H9 (cell line): ENCODE results near the gene TMEM14B. TPM values are rescaled to one million over a fixed set of nuclear protein-coding genes. Genes with fewer than 3 reads are reported as not detected.

ENCODE experiments used
- DNase-seq: peaks from one replicate; pipeline ENCODE4 v3.0.0-alpha.2; 2017
- H2AFZ ChIP-seq: one replicate; pipeline ENCODE4 v1.6.1; 2013; ENCODE audit warnings: mild to moderate bottlenecking, low read length, control low read depth, moderate library complexity
- H2AK5ac ChIP-seq: 2 replicates; pipeline ENCODE4 v1.6.1; 2013; ENCODE audit warnings: low read length, control low read depth, mixed read lengths; ENCODE audit not compliant: insufficient read length
- H2BK120ac ChIP-seq: one replicate; pipeline ENCODE4 v1.6.1; 2013; ENCODE audit warnings: low read depth, mild to moderate bottlenecking, low read length, control low read depth, inconsistent platforms; ENCODE audit not compliant: poor library complexity, severe bottlenecking
- H2BK12ac ChIP-seq: 2 replicates; pipeline ENCODE4 v1.6.1; 2013; ENCODE audit warnings: low read length, control low read depth, mixed read lengths, low read depth; ENCODE audit not compliant: insufficient read length
- H2BK15ac ChIP-seq: 2 replicates; pipeline ENCODE4 v1.6.1; 2013; ENCODE audit warnings: low read depth, low read length, control low read depth
- H2BK20ac ChIP-seq: one replicate; pipeline ENCODE4 v1.6.1; 2013; ENCODE audit warnings: low read depth, mild to moderate bottlenecking, low read length, control low read depth, inconsistent platforms; ENCODE audit not compliant: poor library complexity, severe bottlenecking
- H2BK5ac ChIP-seq: 2 replicates; pipeline ENCODE4 v1.6.1; 2013; ENCODE audit warnings: low read length, control low read depth, mixed read lengths; ENCODE audit not compliant: insufficient read length
- H3K14ac ChIP-seq: 2 replicates; pipeline ENCODE4 v1.6.1; 2013; ENCODE audit warnings: low read length, control low read depth; ENCODE audit not compliant: insufficient read depth
- H3K18ac ChIP-seq: 2 replicates; pipeline ENCODE4 v1.6.1; 2013; ENCODE audit warnings: low read depth, mild to moderate bottlenecking, mixed read lengths, low read length, control low read depth; ENCODE audit not compliant: insufficient read length
- H3K23ac ChIP-seq: 2 replicates; pipeline ENCODE4 v1.6.1; 2013; ENCODE audit warnings: low read length, control low read depth, mixed read lengths, low read depth; ENCODE audit not compliant: insufficient read length
- H3K23me2 ChIP-seq: 2 replicates; pipeline ENCODE4 v1.6.1; 2013; ENCODE audit warnings: low read depth, mild to moderate bottlenecking, mixed read lengths, low read length, control low read depth; ENCODE audit not compliant: insufficient read length, poor library complexity, severe bottlenecking
- H3K27ac ChIP-seq: 2 replicates; pipeline ENCODE4 v1.5.1; 2013; ENCODE audit warnings: low read length, control low read depth, mixed read lengths, low read depth; ENCODE audit not compliant: insufficient read length
- H3K27me3 ChIP-seq: 2 replicates; pipeline ENCODE4 v1.6.1; 2013; ENCODE audit warnings: low read length, control low read depth, inconsistent platforms; ENCODE audit not compliant: insufficient read depth
- H3K4ac ChIP-seq: 2 replicates; pipeline ENCODE4 v1.6.1; 2013; ENCODE audit warnings: low read depth, mild to moderate bottlenecking, control low read depth, inconsistent platforms, low read length, moderate library complexity
- H3K4me1 ChIP-seq: 2 replicates; pipeline ENCODE4 v1.6.1; 2013; ENCODE audit warnings: low read length, control low read depth, inconsistent platforms; ENCODE audit not compliant: insufficient read depth
- H3K4me2 ChIP-seq: 2 replicates; pipeline ENCODE4 v1.6.1; 2013; ENCODE audit warnings: low read length, control low read depth, mixed read lengths; ENCODE audit not compliant: insufficient read length, insufficient read depth
- H3K56ac ChIP-seq: 2 replicates; pipeline ENCODE4 v1.6.1; 2013; ENCODE audit warnings: low read depth, mild to moderate bottlenecking, mixed read lengths, low read length, control low read depth; ENCODE audit not compliant: insufficient read length
- H3K79me1 ChIP-seq: 2 replicates; pipeline ENCODE4 v1.6.1; 2013; ENCODE audit warnings: low read depth, mild to moderate bottlenecking, moderate library complexity, low read length, control low read depth, inconsistent platforms; ENCODE audit not compliant: insufficient read depth, poor library complexity, severe bottlenecking
- H3K79me2 ChIP-seq: 2 replicates; pipeline ENCODE4 v1.6.1; 2013; ENCODE audit warnings: low read length, control low read depth, inconsistent platforms; ENCODE audit not compliant: insufficient read depth
- H3K9ac ChIP-seq: 2 replicates; pipeline ENCODE4 v1.6.1; 2013; ENCODE audit warnings: low read length, control low read depth, mixed read lengths; ENCODE audit not compliant: insufficient read length; ENCODE audit errors: extremely low read depth
- H3K9me3 ChIP-seq: one replicate; pipeline ENCODE4 v1.6.1; 2013; ENCODE audit warnings: low read depth, low read length, inconsistent platforms; ENCODE audit not compliant: control insufficient read depth
- H3T11ph ChIP-seq: one replicate; pipeline ENCODE4 v1.6.1; 2013; ENCODE audit warnings: mild to moderate bottlenecking, low read length, control low read depth, inconsistent platforms
- H4K20me1 ChIP-seq: one replicate; pipeline ENCODE4 v1.6.1; 2013; ENCODE audit not compliant: control insufficient read depth, insufficient read length, insufficient read depth
- H4K5ac ChIP-seq: 2 replicates; pipeline ENCODE4 v1.6.1; 2013; ENCODE audit warnings: low read depth, mild to moderate bottlenecking, mixed read lengths, low read length, control low read depth; ENCODE audit not compliant: insufficient read length
- H4K8ac ChIP-seq: replicated peaks from 2 replicates; pipeline ENCODE4 v1.6.1; 2013; ENCODE audit warnings: low read length, control low read depth, mixed read lengths, low read depth; ENCODE audit not compliant: insufficient read length
- H4K91ac ChIP-seq: 2 replicates; pipeline ENCODE4 v1.6.1; 2013; ENCODE audit warnings: low read depth, mild to moderate bottlenecking, moderate library complexity, mixed read lengths, low read length, control low read depth; ENCODE audit not compliant: insufficient read length
- H3K27ac Mint-ChIP-seq, 3 experiments: 2 replicates in 2 of 3; 3 replicates in 1 of 3; pipeline ENCODE4 v1.8.0; 2020 to 2021; ENCODE audit warnings: mixed read lengths in 3 of 3, mild to moderate bottlenecking in 1 of 3, moderate library complexity in 1 of 3
- H3K27me3 Mint-ChIP-seq: 2 replicates; pipeline ENCODE4 v1.8.0; 2021; ENCODE audit warnings: low read depth, mild to moderate bottlenecking, moderate library complexity, mixed read lengths
- H3K36me3 Mint-ChIP-seq, 3 experiments: 2 replicates in 2 of 3; 3 replicates in 1 of 3; pipeline ENCODE4 v1.8.0; 2020 to 2021; ENCODE audit warnings: low read depth in 3 of 3, mixed read lengths in 3 of 3; ENCODE audit not compliant: insufficient read depth in 1 of 3
- H3K4me1 Mint-ChIP-seq, 2 experiments: 2 replicates each; pipeline ENCODE4 v1.8.0; 2020; ENCODE audit warnings: mixed read lengths in 2 of 2
- H3K4me3 Mint-ChIP-seq, 2 experiments: 2 replicates in 1 of 2; 3 replicates in 1 of 2; pipeline ENCODE4 v1.8.0; 2020 to 2021; ENCODE audit warnings: mild to moderate bottlenecking in 2 of 2, mixed read lengths in 2 of 2, moderate library complexity in 1 of 2
- H3K9me3 Mint-ChIP-seq, 2 experiments: 2 replicates in 1 of 2; 3 replicates in 1 of 2; pipeline ENCODE4 v1.8.0; 2020; ENCODE audit warnings: mild to moderate bottlenecking in 2 of 2, mixed read lengths in 2 of 2, moderate library complexity in 1 of 2
- CTCF ChIP-seq: fragments of 200-600 bp; sonication (generic); conservative IDR thresholded peaks from 3 replicates; pipeline ENCODE4 v1.8.0; 2021; ENCODE audit warnings: antibody characterized with exemption, mild to moderate bottlenecking
- WGBS: extraction: QIAGEN DNeasy Blood & Tissue Kit; methylation state at CpG from one replicate; pipeline ENCODE4 v1.1.7; 2013; ENCODE audit warnings: missing lambda C conversion rate, low lambda C conversion rate, mixed read lengths; ENCODE audit not compliant: insufficient read length; ENCODE audit errors: extremely low coverage; 5-methylcytosine and 5-hydroxymethylcytosine counted together
- total RNA-seq: library from RNA; stranded (reverse); gene quantifications from 2 replicates; pipeline ENCODE4 v1.2.1, GENCODE V29; 2021

Gene TMEM14B
- total RNA-seq, 1 experiment from 2014 or later, result 107 TPM

DNA sequence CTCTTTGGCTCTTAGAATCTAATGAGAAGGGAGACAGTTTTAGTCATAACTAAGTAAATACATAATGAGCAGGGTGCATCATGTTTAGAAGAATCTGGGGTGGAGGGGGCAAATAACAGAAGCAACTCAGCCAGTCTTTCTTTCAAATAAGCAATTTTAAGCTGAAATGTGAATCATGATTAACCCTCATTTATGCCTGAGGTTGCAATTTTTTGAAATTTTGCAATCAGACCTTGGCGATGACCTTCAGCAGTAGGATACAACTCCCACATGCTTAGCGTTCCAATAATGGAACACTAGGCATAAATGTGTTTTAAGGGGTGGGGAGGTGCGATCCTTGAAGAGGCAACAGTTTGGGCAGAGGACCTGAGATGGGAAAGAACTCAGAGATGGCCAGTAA, 30.6 kb downstream of the TMEM14B start:
- Histone ChIP-seq H2BK120ac (no peak overlapping the region), H4K91ac (no peak overlapping the region), H3K79me1 (no peaks in the 10 kb centered on the region), H3K9ac (no peak overlapping the region), H3K56ac (no peak overlapping the region), H3K23ac (no peak overlapping the region), H3K27ac (no peak overlapping the region), H2BK15ac (no peak overlapping the region), H3K27me3 (no peaks in the 10 kb centered on the region), H3K4me1 (no peaks in the 10 kb centered on the region), H3K18ac (no peak overlapping the region), H3T11ph (no peak overlapping the region), H3K14ac (no peak overlapping the region), H2BK20ac (no peak overlapping the region), H2BK5ac (no peak overlapping the region), H3K4ac (no peak overlapping the region), H3K23me2 (no peaks in the 10 kb centered on the region), H4K8ac (no peak overlapping the region), H4K20me1 (no peaks in the 10 kb centered on the region), H4K5ac (no peak overlapping the region), H3K9me3 (no peaks in the 10 kb centered on the region), H2BK12ac (no peak overlapping the region), H3K79me2 (no peaks in the 10 kb centered on the region), H2AK5ac (no peak overlapping the region), H3K4me2 (no peak overlapping the region), H2AFZ (no peak overlapping the region)
- H3K27me3 Mint-ChIP-seq, result no peaks in the 10 kb centered on the region
- WGBS, result no CpG with 5 or more reads among the region's 3 CpGs
- H3K27ac Mint-ChIP-seq, result no peak overlapping the region
- TF ChIP-seq CTCF, result no peak
- no peak overlapping the region for H3K4me3 Mint-ChIP-seq
- H3K36me3 Mint-ChIP-seq, result peaks cover 7 to 38% (median 27%) of the 10 kb centered on the region in 3 experiments; a peak in 6 of 7 replicates
- no peak for DNase-seq
- H3K4me1 Mint-ChIP-seq, result no peaks in the 10 kb centered on the region
- H3K9me3 Mint-ChIP-seq, result no peaks in the 10 kb centered on the region
